ENCODE data around the gene CLEC4M.

DNA sequence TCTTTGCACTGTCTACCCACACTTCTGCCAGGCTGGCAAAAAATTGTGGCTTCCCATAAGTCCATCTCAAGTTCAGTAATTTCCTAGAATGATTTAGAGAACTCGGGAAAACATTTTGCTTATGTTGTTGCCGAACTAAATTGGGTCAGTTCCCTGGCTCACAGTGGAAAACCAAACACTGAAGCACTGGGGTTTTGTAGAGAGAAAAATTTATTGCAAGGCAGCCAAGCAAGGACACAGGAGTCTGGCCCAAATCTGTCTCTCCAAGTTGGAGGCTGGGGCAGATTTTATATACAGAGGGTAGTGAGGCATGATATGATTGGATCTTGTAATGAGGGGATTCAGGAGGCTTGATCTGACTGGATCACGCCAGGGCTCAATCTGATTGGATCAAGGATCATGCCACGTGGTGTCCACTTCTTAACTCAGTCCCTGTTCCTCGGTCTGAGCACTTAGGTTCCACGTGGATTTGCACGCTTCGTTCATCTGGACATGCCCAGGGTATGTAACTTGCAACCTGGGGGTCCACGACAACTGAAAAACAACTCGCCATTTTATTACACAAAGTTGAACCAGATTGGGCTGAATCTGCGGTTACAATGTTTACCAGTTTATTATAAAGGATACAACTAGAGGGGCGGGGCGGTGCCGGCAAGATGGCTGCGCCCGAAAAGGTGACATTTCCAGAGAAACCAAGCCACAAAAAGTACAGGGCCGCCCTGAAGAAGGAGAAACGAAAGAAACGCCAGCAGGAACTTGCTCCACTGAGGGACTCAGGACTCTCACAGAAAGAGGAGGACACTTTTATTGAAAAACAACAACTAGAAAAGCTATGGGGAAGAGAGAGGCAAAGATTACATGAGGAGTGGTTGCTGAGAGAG is 23.0 kb upstream of the CLEC4M start:
- TF ChIP-seq ZNF70 (CRISPR knock-in tag; IDR thresholded peaks at IDR 0.05): no peak
- no peak for TF ChIP-seq ZNF565 (CRISPR knock-in tag; conservative IDR thresholded peaks at IDR 0.05; ENCODE audit: low read depth)
- no peak for TF ChIP-seq ARNTL (CRISPR knock-in tag; IDR thresholded peaks at IDR 0.05; ENCODE audit: borderline replicate concordance, low read depth)
- TF ChIP-seq SNAI2 (CRISPR knock-in tag; IDR thresholded peaks at IDR 0.05): no peak
- TF ChIP-seq, protein P1, sequence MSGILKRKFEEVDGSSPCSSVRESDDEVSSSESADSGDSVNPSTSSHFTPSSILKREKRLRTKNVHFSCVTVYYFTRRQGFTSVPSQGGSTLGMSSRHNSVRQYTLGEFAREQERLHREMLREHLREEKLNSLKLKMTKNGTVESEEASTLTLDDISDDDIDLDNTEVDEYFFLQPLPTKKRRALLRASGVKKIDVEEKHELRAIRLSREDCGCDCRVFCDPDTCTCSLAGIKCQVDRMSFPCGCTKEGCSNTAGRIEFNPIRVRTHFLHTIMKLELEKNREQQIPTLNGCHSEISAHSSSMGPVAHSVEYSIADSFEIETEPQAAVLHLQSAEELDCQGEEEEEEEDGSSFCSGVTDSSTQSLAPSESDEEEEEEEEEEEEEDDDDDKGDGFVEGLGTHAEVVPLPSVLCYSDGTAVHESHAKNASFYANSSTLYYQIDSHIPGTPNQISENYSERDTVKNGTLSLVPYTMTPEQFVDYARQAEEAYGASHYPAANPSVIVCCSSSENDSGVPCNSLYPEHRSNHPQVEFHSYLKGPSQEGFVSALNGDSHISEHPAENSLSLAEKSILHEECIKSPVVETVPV (CRISPR knock-in tag; IDR thresholded peaks at IDR 0.05): no peak
- TF ChIP-seq ZC3H10 (CRISPR knock-in tag; IDR thresholded peaks at IDR 0.05): no peak
- no peak for TF ChIP-seq TOX (CRISPR knock-in tag; IDR thresholded peaks at IDR 0.05; ENCODE audit: borderline replicate concordance)
- TF ChIP-seq, protein P2, sequence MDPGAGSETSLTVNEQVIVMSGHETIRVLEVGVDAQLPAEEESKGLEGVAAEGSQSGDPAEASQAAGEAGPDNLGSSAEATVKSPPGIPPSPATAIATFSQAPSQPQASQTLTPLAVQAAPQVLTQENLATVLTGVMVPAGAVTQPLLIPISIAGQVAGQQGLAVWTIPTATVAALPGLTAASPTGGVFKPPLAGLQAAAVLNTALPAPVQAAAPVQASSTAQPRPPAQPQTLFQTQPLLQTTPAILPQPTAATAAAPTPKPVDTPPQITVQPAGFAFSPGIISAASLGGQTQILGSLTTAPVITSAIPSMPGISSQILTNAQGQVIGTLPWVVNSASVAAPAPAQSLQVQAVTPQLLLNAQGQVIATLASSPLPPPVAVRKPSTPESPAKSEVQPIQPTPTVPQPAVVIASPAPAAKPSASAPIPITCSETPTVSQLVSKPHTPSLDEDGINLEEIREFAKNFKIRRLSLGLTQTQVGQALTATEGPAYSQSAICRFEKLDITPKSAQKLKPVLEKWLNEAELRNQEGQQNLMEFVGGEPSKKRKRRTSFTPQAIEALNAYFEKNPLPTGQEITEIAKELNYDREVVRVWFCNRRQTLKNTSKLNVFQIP (CRISPR knock-in tag; IDR thresholded peaks at IDR 0.05; ENCODE audit: borderline replicate concordance, low read depth): no peak

All from SK-N-SH treated with all-trans-retinoic acid at 6 μM for 48 hours (cell line).